Loucy (cell line): ENCODE measurements around the gene CDH13.

Experiments used
- H2AFZ ChIP-seq: fragments of 200-600 bp; sonication (generic); 2 replicates; pipeline ENCODE4 v1.6.0; 2016; ENCODE audit warnings: antibody characterized with exemption, mild to moderate bottlenecking, low read length, moderate library complexity
- H3F3A ChIP-seq: fragments of 200-600 bp; 2 replicates; pipeline ENCODE4 v1.6.0; 2016; ENCODE audit warnings: antibody characterized with exemption, low read depth, mild to moderate bottlenecking
- H3K27me3 ChIP-seq: fragments of 200-600 bp; sonication (generic); 2 replicates; pipeline ENCODE4 v1.6.1; 2014; ENCODE audit warnings: low read length, mild to moderate bottlenecking; ENCODE audit not compliant: insufficient read depth, poor library complexity, severe bottlenecking
- H3K36me3 ChIP-seq: fragments of 200-600 bp; sonication (generic); 2 replicates; pipeline ENCODE4 v1.6.1; 2016; ENCODE audit warnings: low read length; ENCODE audit not compliant: insufficient read depth
- H3K4me1 ChIP-seq: fragments of 200-600 bp; sonication (generic); 2 replicates; pipeline ENCODE4 v1.5.1; 2014; ENCODE audit warnings: low read length, mild to moderate bottlenecking; ENCODE audit not compliant: insufficient read depth, poor library complexity, severe bottlenecking
- H3K4me2 ChIP-seq: fragments of 200-600 bp; sonication (generic); 2 replicates; pipeline ENCODE4 v1.6.0; 2014; ENCODE audit warnings: antibody characterized with exemption, low read length, low read depth, mild to moderate bottlenecking; ENCODE audit not compliant: poor library complexity, severe bottlenecking
- H3K4me3 ChIP-seq: fragments of 200-600 bp; sonication (generic); 2 replicates; pipeline ENCODE4 v1.5.1; 2014; ENCODE audit warnings: low read length, mild to moderate bottlenecking, mixed read lengths; ENCODE audit not compliant: poor library complexity, severe bottlenecking
- H3K79me2 ChIP-seq: fragments of 200-600 bp; sonication (generic); 2 replicates; pipeline ENCODE4 v1.6.1; 2014; ENCODE audit warnings: low read length; ENCODE audit not compliant: insufficient read depth
- H3K9ac ChIP-seq: fragments of 200-600 bp; sonication (generic); 2 replicates; pipeline ENCODE4 v1.6.0; 2014; ENCODE audit warnings: mild to moderate bottlenecking, low read depth, low read length, moderate library complexity; ENCODE audit not compliant: poor library complexity, severe bottlenecking
- H3K9me2 ChIP-seq: fragments of 200-600 bp; sonication (generic); replicated peaks from 2 replicates; pipeline ENCODE4 v1.6.1; 2016; ENCODE audit warnings: low read depth, low read length, mixed read lengths
- H3K9me3 ChIP-seq: fragments of 200-600 bp; sonication (generic); 2 replicates; pipeline ENCODE4 v1.6.1; 2014; ENCODE audit warnings: mild to moderate bottlenecking, antibody characterized with exemption, low read length, low read depth; ENCODE audit not compliant: insufficient read depth
- H4K20me1 ChIP-seq: fragments of 200-600 bp; sonication (generic); 2 replicates; pipeline ENCODE4 v1.6.0; 2014; ENCODE audit warnings: antibody characterized with exemption, low read length, mild to moderate bottlenecking; ENCODE audit not compliant: insufficient read depth, poor library complexity, severe bottlenecking
- CTCF ChIP-seq: fragments of 200-600 bp; sonication (generic); conservative IDR thresholded peaks from 2 replicates; pipeline ENCODE4 v1.5.1; 2014; ENCODE audit warnings: mild to moderate bottlenecking, antibody characterized with exemption, low read length
- EZH2phosphoT487 ChIP-seq: fragments of 200-600 bp; IDR thresholded peaks from 2 replicates; pipeline ENCODE4 v1.6.1; 2018; ENCODE audit warnings: antibody characterized with exemption, mild to moderate bottlenecking, moderate library complexity, borderline replicate concordance

The CDH13 gene

GRCh38 chr16:83212301-83212841 is 585.6 kb downstream of the CDH13 start:
- H2AFZ ChIP-seq: no peak overlapping the region
- H3K9ac ChIP-seq: no peak overlapping the region
- no peaks in the 10 kb centered on the region for H3K9me3 ChIP-seq
- H3K9me2 ChIP-seq: no peaks in the 10 kb centered on the region
- TF ChIP-seq EZH2phosphoT487 (no peak), CTCF (no peak)
- no peaks in the 10 kb centered on the region for H3K27me3 ChIP-seq
- no peaks in the 10 kb centered on the region for H4K20me1 ChIP-seq
- H3K4me3 ChIP-seq: no peak overlapping the region
- no peaks in the 10 kb centered on the region for H3K36me3 ChIP-seq
- H3F3A ChIP-seq: no peaks in the 10 kb centered on the region
- H3K4me1 ChIP-seq: no peaks in the 10 kb centered on the region
- H3K4me2 ChIP-seq: no peak overlapping the region
- H3K79me2 ChIP-seq: no peaks in the 10 kb centered on the region

- no peak for TF ChIP-seq EZH2phosphoT487
- no peak for TF ChIP-seq CTCF
- Histone ChIP-seq H3K4me2 (no peak overlapping the region), H3K4me3 (no peak overlapping the region), H3K9me3 (no peaks in the 10 kb centered on the region), H3K4me1 (no peaks in the 10 kb centered on the region), H2AFZ (no peak overlapping the region), H3K79me2 (no peaks in the 10 kb centered on the region), H3K36me3 (no peaks in the 10 kb centered on the region), H3K9me2 (no peaks in the 10 kb centered on the region), H3K9ac (no peak overlapping the region), H3F3A (no peaks in the 10 kb centered on the region), H3K27me3 (no peaks in the 10 kb centered on the region), H4K20me1 (no peaks in the 10 kb centered on the region)
These were observed 587.9 kb downstream of the CDH13 start for GRCh38 chr16:83214671-83215070.

DNA sequence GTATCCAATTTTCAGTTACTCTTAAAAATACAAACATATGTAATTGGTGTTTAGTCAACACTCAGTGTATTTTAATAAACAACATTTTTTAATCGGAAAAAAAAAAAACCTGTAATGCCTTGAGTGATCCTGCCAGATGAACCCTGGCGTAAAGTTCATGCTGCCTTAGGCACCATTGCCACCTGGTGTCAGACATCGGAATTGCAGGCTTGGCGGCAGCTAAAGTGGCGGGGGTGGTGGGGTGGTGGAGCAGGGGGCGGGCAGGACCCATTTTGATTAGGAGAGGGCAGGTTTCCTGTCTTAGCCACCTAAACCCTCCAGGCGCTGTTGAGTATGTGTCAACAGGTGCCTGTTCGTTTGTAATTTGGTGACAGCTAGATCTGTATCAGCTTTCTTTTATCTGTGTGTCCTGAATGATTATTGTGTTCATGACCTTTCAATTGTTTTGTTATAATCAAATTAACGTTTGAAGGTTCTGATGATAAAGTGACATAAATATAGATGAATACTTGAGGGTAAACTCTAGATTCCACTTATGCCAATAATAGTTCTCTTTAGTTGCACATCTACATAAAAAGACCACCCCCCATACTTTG is 588.7 kb downstream of the CDH13 start:
- H2AFZ ChIP-seq: no peak overlapping the region
- no peaks in the 10 kb centered on the region for H3K4me1 ChIP-seq
- no peak overlapping the region for H3K4me3 ChIP-seq
- H3K9me3 ChIP-seq: no peaks in the 10 kb centered on the region
- no peak for TF ChIP-seq EZH2phosphoT487
- TF ChIP-seq CTCF: peak; percentile 67
- H3K27me3 ChIP-seq: no peaks in the 10 kb centered on the region
- no peaks in the 10 kb centered on the region for H3K79me2 ChIP-seq
- H3K36me3 ChIP-seq: no peaks in the 10 kb centered on the region
- H4K20me1 ChIP-seq: no peaks in the 10 kb centered on the region
- H3K4me2 ChIP-seq: no peak overlapping the region
- no peaks in the 10 kb centered on the region for H3F3A ChIP-seq
- no peak overlapping the region for H3K9ac ChIP-seq
- H3K9me2 ChIP-seq: no peaks in the 10 kb centered on the region
